Measurements from ENCODE around the gene SLC38A11.

GRCh38 chr2:164903204-164903603, 52.1 kb downstream of the SLC38A11 start:
- TF ChIP-seq CTCF (conservative IDR thresholded peaks at IDR 0.05; ENCODE audit: low read length) (no peak), EZH2phosphoT487 (IDR thresholded peaks at IDR 0.05; ENCODE audit: borderline replicate concordance, low read depth, low read length) (no peak)

Measured in OCI-LY7 (cell line).